Loucy (cell line): ENCODE results near the gene TSPO2.

Source experiments
- H2AFZ ChIP-seq: fragments of 200-600 bp; sonication (generic); 2 replicates; pipeline ENCODE4 v1.6.0; 2016; ENCODE audit warnings: antibody characterized with exemption, mild to moderate bottlenecking, low read length, moderate library complexity
- H3F3A ChIP-seq: fragments of 200-600 bp; 2 replicates; pipeline ENCODE4 v1.6.0; 2016; ENCODE audit warnings: antibody characterized with exemption, low read depth, mild to moderate bottlenecking
- H3K27me3 ChIP-seq: fragments of 200-600 bp; sonication (generic); 2 replicates; pipeline ENCODE4 v1.6.1; 2014; ENCODE audit warnings: low read length, mild to moderate bottlenecking; ENCODE audit not compliant: insufficient read depth, poor library complexity, severe bottlenecking
- H3K36me3 ChIP-seq: fragments of 200-600 bp; sonication (generic); 2 replicates; pipeline ENCODE4 v1.6.1; 2016; ENCODE audit warnings: low read length; ENCODE audit not compliant: insufficient read depth
- H3K4me1 ChIP-seq: fragments of 200-600 bp; sonication (generic); 2 replicates; pipeline ENCODE4 v1.5.1; 2014; ENCODE audit warnings: low read length, mild to moderate bottlenecking; ENCODE audit not compliant: insufficient read depth, poor library complexity, severe bottlenecking
- H3K4me2 ChIP-seq: fragments of 200-600 bp; sonication (generic); 2 replicates; pipeline ENCODE4 v1.6.0; 2014; ENCODE audit warnings: antibody characterized with exemption, low read length, low read depth, mild to moderate bottlenecking; ENCODE audit not compliant: poor library complexity, severe bottlenecking
- H3K4me3 ChIP-seq: fragments of 200-600 bp; sonication (generic); 2 replicates; pipeline ENCODE4 v1.5.1; 2014; ENCODE audit warnings: low read length, mild to moderate bottlenecking, mixed read lengths; ENCODE audit not compliant: poor library complexity, severe bottlenecking
- H3K79me2 ChIP-seq: fragments of 200-600 bp; sonication (generic); 2 replicates; pipeline ENCODE4 v1.6.1; 2014; ENCODE audit warnings: low read length; ENCODE audit not compliant: insufficient read depth
- H3K9ac ChIP-seq: fragments of 200-600 bp; sonication (generic); 2 replicates; pipeline ENCODE4 v1.6.0; 2014; ENCODE audit warnings: mild to moderate bottlenecking, low read depth, low read length, moderate library complexity; ENCODE audit not compliant: poor library complexity, severe bottlenecking
- H3K9me2 ChIP-seq: fragments of 200-600 bp; sonication (generic); replicated peaks from 2 replicates; pipeline ENCODE4 v1.6.1; 2016; ENCODE audit warnings: low read depth, low read length, mixed read lengths
- H3K9me3 ChIP-seq: fragments of 200-600 bp; sonication (generic); 2 replicates; pipeline ENCODE4 v1.6.1; 2014; ENCODE audit warnings: mild to moderate bottlenecking, antibody characterized with exemption, low read length, low read depth; ENCODE audit not compliant: insufficient read depth
- H4K20me1 ChIP-seq: fragments of 200-600 bp; sonication (generic); 2 replicates; pipeline ENCODE4 v1.6.0; 2014; ENCODE audit warnings: antibody characterized with exemption, low read length, mild to moderate bottlenecking; ENCODE audit not compliant: insufficient read depth, poor library complexity, severe bottlenecking
- EZH2phosphoT487 ChIP-seq: fragments of 200-600 bp; IDR thresholded peaks from 2 replicates; pipeline ENCODE4 v1.6.1; 2018; ENCODE audit warnings: antibody characterized with exemption, mild to moderate bottlenecking, moderate library complexity, borderline replicate concordance
- TF ChIP-seq, protein P1 (sequence below): fragments of 200-600 bp; sonication (generic); conservative IDR thresholded peaks from 2 replicates; pipeline ENCODE4 v1.5.1; 2014; ENCODE audit warnings: mild to moderate bottlenecking, antibody characterized with exemption, low read length

TSPO2 gene

DNA sequence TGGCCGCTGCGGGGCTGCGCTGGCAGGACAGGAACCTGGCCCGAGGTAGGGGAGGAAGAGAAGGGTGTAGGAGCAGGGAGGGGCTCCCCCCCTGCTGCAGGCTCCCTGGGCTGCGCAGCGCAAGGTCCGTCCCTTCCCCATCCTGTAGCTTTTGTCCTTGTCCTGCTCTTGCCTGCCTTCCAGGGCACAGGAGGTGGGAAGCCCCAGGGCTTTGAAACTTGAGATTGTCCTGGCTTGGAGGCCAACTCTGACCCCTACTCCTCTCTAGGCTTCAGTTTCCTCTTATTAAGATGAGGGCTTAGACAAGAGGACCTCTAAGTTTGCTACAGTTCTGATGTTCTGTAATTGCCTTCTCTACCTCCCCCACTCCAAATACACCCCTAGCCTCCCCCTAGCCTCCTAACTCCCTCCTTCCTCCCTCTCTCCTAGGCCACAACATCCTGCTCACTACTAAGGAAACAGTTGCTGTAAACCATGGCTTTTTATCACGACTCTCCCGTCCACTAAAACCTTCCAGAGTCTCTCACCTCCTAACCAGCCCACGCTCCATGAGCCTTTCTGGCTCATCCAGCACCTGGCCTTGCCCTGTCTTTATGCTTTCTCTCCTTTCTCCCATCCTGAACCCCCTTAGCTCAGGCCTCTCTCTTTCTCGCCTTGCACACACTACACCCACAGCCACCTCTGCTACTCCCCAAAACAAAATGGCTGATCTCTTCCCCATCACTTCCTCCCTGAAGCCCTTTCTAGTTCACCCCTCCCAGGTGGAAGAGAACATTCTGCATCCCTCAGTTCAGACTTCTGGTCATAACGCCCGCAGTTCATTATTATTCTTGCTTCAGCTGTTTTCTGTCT is 13.5 kb upstream of the TSPO2 start:
- H3K79me2 ChIP-seq: peaks cover 25% of the 10 kb centered on the region
- H3F3A ChIP-seq: no peaks in the 10 kb centered on the region
- peaks cover 36% of the 10 kb centered on the region for H3K4me1 ChIP-seq
- no peaks in the 10 kb centered on the region for H4K20me1 ChIP-seq
- no peaks in the 10 kb centered on the region for H3K9me2 ChIP-seq
- H3K9ac ChIP-seq: peak overlapping the region; percentile 99
- H3K4me3 ChIP-seq: peak overlapping the region; percentile 86
- H3K4me2 ChIP-seq: peak overlapping the region; percentile 80
- H3K36me3 ChIP-seq: no peaks in the 10 kb centered on the region
- H2AFZ ChIP-seq: peak overlapping the region; percentile 64
- no peak for TF ChIP-seq EZH2phosphoT487
- TF ChIP-seq, protein P1, sequence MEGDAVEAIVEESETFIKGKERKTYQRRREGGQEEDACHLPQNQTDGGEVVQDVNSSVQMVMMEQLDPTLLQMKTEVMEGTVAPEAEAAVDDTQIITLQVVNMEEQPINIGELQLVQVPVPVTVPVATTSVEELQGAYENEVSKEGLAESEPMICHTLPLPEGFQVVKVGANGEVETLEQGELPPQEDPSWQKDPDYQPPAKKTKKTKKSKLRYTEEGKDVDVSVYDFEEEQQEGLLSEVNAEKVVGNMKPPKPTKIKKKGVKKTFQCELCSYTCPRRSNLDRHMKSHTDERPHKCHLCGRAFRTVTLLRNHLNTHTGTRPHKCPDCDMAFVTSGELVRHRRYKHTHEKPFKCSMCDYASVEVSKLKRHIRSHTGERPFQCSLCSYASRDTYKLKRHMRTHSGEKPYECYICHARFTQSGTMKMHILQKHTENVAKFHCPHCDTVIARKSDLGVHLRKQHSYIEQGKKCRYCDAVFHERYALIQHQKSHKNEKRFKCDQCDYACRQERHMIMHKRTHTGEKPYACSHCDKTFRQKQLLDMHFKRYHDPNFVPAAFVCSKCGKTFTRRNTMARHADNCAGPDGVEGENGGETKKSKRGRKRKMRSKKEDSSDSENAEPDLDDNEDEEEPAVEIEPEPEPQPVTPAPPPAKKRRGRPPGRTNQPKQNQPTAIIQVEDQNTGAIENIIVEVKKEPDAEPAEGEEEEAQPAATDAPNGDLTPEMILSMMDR: no peak
- H3K9me3 ChIP-seq: no peaks in the 10 kb centered on the region
- H3K27me3 ChIP-seq: no peaks in the 10 kb centered on the region

DNA sequence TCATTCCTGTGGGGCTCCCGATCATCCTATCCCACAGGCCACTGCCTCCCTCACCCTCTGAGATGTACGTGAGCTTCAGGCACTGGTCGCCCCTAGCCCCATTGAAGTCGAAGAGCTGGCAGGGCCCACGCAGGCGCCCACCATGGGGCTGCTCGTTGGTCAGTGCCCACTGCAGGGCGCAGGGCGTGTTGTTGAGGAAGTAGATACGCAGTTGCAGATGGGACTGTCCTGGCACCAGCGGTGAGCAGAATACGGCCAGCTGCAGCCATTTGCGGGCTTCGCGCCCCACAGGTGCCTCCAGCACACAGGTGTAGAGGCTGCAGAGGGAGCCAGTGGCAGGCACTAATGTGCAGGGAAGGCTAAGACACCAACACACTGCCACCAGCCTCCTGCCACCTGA is 9.4 kb upstream of the TSPO2 start:
- Histone ChIP-seq H3K9me2 (no peaks in the 10 kb centered on the region), H3K4me1 (peaks cover 7% of the 10 kb centered on the region), H3K9ac (no peak overlapping the region), H3K9me3 (no peaks in the 10 kb centered on the region), H3K79me2 (no peaks in the 10 kb centered on the region; the same call in 1 of the 2 replicates), H3K4me3 (no peak overlapping the region), H3K4me2 (no peak overlapping the region), H3F3A (no peaks in the 10 kb centered on the region), H4K20me1 (no peaks in the 10 kb centered on the region), H3K36me3 (no peaks in the 10 kb centered on the region), H2AFZ (no peak overlapping the region), H3K27me3 (no peaks in the 10 kb centered on the region)
- no peak for TF ChIP-seq EZH2phosphoT487
- TF ChIP-seq, protein P1: no peak

DNA sequence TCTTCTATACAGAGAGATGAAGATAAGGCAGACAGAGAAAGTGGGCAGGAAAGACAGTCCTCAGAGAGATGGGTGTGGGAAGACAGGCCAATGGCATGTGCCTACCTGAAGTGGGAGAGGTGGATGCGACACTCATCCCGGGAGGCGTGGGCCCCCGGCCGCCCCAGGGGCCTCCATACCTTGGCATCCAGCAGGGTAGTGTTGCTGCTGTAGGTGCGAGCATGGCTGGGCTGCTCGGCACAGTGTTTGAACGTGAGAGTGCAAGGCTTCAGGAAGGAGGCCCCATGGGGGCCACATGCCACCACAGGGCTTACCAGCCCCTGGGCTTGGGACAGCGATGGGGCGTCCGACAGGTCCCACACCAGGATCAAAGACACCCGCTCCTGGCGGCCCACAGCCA is 8.5 kb upstream of the TSPO2 start:
- Histone ChIP-seq H3K9me2 (no peaks in the 10 kb centered on the region), H2AFZ (no peak overlapping the region), H3F3A (no peaks in the 10 kb centered on the region), H3K9ac (no peak overlapping the region), H3K79me2 (no peaks in the 10 kb centered on the region; the same call in 1 of the 2 replicates), H4K20me1 (no peaks in the 10 kb centered on the region), H3K4me2 (no peak overlapping the region), H3K9me3 (no peaks in the 10 kb centered on the region), H3K36me3 (no peaks in the 10 kb centered on the region), H3K27me3 (no peaks in the 10 kb centered on the region), H3K4me1 (peaks cover 7% of the 10 kb centered on the region), H3K4me3 (no peak overlapping the region)
- TF ChIP-seq, protein P1: no peak
